ENCODE data around the gene SLC15A1. TPM values are rescaled to one million over a fixed set of nuclear protein-coding genes. Genes with fewer than 3 reads are reported as not detected.

SLC15A1 gene
- total RNA-seq, 4 donors from 2014 or later, result 0.97 to 2.1 TPM; not detected in 2

DNA sequence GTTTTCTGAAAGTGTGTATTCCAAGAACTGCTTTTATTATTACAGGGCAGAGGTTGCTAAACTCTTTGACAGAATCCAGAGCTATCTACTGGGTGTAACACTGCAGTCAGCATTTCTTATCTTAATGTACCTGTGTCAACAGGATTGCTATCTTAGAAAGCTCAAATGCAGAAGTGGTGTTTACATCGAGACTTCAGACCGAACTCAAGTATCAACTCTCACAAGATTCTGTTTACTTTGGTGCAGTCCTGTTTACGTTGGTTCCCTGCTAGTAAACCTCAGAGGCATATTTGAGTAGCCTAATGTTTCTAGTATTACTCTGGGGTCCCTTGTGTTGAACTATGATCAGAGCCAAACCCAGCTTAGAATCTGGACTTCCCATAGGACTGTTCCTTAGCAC is 20.5 kb downstream of the SLC15A1 start:
- DNase-seq, result no peak
- no peaks in the 10 kb centered on the region for H3K4me1 ChIP-seq
- H3K27me3 ChIP-seq, result no peaks in the 10 kb centered on the region
- no peaks in the 10 kb centered on the region for H3K9me3 ChIP-seq
- H3K4me3 ChIP-seq, result no peak overlapping the region
- H3K27ac ChIP-seq, result no peak overlapping the region
- intact Hi-C loops (cut with DNase I; ENCODE audit: low total_unique reads), result no loop called here
- H3K36me3 ChIP-seq, result no peaks in the 10 kb centered on the region
- TF ChIP-seq, protein P1, sequence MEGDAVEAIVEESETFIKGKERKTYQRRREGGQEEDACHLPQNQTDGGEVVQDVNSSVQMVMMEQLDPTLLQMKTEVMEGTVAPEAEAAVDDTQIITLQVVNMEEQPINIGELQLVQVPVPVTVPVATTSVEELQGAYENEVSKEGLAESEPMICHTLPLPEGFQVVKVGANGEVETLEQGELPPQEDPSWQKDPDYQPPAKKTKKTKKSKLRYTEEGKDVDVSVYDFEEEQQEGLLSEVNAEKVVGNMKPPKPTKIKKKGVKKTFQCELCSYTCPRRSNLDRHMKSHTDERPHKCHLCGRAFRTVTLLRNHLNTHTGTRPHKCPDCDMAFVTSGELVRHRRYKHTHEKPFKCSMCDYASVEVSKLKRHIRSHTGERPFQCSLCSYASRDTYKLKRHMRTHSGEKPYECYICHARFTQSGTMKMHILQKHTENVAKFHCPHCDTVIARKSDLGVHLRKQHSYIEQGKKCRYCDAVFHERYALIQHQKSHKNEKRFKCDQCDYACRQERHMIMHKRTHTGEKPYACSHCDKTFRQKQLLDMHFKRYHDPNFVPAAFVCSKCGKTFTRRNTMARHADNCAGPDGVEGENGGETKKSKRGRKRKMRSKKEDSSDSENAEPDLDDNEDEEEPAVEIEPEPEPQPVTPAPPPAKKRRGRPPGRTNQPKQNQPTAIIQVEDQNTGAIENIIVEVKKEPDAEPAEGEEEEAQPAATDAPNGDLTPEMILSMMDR (IDR thresholded peaks at IDR 0.05), result no peak
- no peak for TF ChIP-seq POLR2A (IDR thresholded peaks at IDR 0.05)

DNA sequence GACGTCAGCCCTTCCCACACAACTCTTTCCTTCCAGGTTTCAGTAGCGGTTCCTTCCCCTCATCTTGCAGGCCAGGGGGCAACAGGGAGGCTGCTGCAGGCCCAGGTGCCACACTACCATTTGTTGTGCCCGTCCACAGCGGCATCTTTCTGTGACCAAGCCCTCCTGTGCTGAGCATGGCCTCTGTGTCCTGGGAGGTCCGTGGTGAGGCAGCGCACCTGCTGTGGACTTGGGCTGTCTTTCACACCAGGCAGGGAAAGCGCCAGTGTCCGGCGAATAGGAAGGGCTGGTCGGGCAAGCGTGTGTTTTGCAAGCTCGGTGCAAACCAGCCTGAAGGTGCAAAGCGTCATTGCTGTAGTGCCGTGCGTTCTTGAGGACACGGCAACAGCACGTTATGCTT is 21.4 kb downstream of the SLC15A1 start:
- no peak overlapping the region for H3K27ac ChIP-seq
- H3K9me3 ChIP-seq, result no peaks in the 10 kb centered on the region
- H3K4me3 ChIP-seq, result no peak overlapping the region
- no peaks in the 10 kb centered on the region for H3K36me3 ChIP-seq
- no peaks in the 10 kb centered on the region for H3K4me1 ChIP-seq
- H3K27me3 ChIP-seq, result no peaks in the 10 kb centered on the region
- intact Hi-C loops (cut with DNase I; ENCODE audit: low total_unique reads), result no loop called here
- TF ChIP-seq POLR2A (IDR thresholded peaks at IDR 0.05), result no peak
- no peak for DNase-seq

DNA sequence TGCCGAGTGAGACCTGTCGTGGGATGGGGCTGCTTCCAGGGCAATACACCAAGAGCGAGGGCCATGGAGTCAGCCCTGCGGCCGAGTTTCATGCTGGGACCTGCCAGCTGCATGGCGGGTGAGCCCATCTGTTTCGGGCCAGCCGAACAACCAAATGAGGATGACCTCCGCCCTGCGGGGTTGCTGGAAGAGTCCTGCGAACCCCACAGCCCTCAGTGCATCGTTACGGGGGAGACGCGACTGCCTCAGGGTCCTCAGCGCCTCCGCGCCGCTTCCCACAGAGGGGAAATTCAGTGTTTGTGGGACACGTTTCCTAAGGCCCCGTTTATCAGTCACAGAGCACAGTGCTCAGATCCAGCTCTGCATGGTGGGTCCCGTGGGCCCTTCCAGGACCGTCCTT is 22.0 kb downstream of the SLC15A1 start:
- Histone ChIP-seq H3K4me3 (no peak overlapping the region), H3K4me1 (no peaks in the 10 kb centered on the region), H3K27ac (no peak overlapping the region), H3K9me3 (no peaks in the 10 kb centered on the region), H3K36me3 (no peaks in the 10 kb centered on the region), H3K27me3 (no peaks in the 10 kb centered on the region)
- intact Hi-C loops (cut with DNase I; ENCODE audit: low total_unique reads), result no loop called here
- TF ChIP-seq, protein P1 (IDR thresholded peaks at IDR 0.05), result no peak
- no peak for TF ChIP-seq POLR2A (IDR thresholded peaks at IDR 0.05)
- DNase-seq, result no peak

DNA sequence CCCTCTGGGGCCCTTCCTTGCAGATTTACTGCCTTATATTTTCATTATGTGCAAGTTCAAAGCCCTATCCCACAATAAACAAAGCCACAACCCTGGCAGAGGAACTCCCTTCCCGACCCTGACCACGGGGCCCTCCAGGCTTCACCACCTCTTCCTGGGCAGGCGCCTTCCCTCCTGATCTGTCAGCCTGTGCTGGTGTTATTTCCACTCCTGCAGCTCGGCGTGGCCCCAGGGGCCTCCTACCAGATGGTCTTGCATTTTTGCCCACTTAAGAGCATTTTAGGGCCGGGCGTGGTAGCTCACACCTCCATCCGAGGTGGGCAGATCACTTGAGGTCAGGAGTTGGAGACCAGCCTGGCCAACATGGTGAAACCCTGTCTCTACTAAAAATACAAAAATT is 22.8 kb downstream of the SLC15A1 start:
- intact Hi-C loops (cut with DNase I; ENCODE audit: low total_unique reads), result no loop called here
- Histone ChIP-seq H3K36me3 (no peaks in the 10 kb centered on the region), H3K9me3 (no peaks in the 10 kb centered on the region), H3K4me3 (no peak overlapping the region), H3K4me1 (no peaks in the 10 kb centered on the region), H3K27ac (no peak overlapping the region), H3K27me3 (no peaks in the 10 kb centered on the region)
- DNase-seq, result no peak
- no peak for TF ChIP-seq POLR2A (IDR thresholded peaks at IDR 0.05)
- TF ChIP-seq, protein P1 (IDR thresholded peaks at IDR 0.05), result no peak

DNA sequence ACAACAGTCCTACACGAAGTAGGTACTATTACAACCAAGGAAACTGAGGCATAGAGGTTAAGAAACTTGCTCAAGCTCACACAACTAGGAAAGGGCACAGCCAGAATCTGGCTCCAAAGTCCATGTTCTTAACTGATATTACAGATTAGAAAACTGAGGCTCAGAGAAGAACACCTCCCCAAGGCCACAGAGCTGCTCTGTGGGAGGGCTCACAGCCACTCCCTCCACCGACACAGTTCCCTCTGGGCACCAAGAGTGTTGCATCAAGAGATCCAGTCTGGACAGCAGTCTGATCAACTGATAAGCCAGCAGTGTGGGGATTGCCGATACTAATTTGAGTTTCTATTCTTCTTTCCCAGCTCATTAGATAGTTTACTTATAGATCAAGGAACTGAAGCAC is 29.5 kb downstream of the SLC15A1 start:
- Histone ChIP-seq H3K27ac (no peak overlapping the region), H3K4me1 (no peaks in the 10 kb centered on the region), H3K4me3 (no peak overlapping the region), H3K9me3 (no peaks in the 10 kb centered on the region), H3K27me3 (no peaks in the 10 kb centered on the region), H3K36me3 (no peaks in the 10 kb centered on the region)
- DNase-seq, result no peak
- intact Hi-C loops (cut with DNase I; ENCODE audit: low total_unique reads), result no loop called here
- no peak for TF ChIP-seq POLR2A (IDR thresholded peaks at IDR 0.05)
- TF ChIP-seq, protein P1 (IDR thresholded peaks at IDR 0.05), result no peak

DNA sequence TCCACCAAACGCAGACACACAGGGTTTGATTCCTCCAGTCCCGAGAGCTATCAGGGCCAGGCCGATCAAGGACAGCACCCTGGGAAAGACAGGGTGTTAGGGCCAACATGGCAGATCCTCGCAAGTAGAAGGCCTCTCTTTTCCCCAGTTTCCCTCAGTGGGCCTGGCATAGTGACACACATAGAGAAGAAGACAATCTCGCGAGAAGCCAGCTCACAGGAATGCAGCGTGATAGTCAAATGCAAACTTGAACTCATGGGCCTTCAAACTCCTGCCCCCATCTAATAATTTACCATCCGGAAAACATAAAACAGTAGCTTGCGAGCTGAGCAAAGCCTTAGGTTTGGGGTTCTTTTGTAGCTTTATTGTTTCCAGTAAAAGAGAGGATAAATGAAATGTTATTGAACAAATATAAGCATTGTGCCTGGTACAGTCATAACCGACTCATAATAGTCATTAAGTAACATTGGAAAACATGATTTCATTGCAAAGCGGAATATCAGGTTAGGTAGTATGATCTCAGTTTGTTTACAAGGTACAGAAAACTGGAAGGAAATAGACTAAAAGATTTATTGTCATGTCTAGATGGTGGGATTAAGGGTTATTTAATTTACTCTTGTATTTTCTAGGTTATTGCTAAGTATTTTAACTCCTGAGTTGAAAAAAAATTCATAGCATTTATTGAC is 30.5 kb downstream of the SLC15A1 start:
- Histone ChIP-seq H3K4me3 (no peak overlapping the region), H3K9me3 (no peaks in the 10 kb centered on the region), H3K36me3 (no peaks in the 10 kb centered on the region), H3K27ac (no peak overlapping the region), H3K27me3 (no peaks in the 10 kb centered on the region), H3K4me1 (no peaks in the 10 kb centered on the region)
- intact Hi-C loops (cut with DNase I; ENCODE audit: low total_unique reads), result no loop called here
- DNase-seq, result no peak
- TF ChIP-seq POLR2A (IDR thresholded peaks at IDR 0.05), result no peak
- TF ChIP-seq, protein P1 (IDR thresholded peaks at IDR 0.05), result no peak

All from uterus (tissue), 4 donors.